Testis (tissue), 2 donors: ENCODE results near the gene NUMB.
"Not testable (repeated sequence)": the region's sequence is repeated elsewhere in the genome, so short reads cannot be mapped to it uniquely, and the experiment has no call there.

Experiments used
- POLR2A ChIP-seq: fragments of 450-650 bp; IDR thresholded peaks from one replicate; pipeline ENCODE4 v1.6.1; 2017; ENCODE audit warnings: antibody characterized with exemption, mild to moderate bottlenecking, moderate library complexity
- TF ChIP-seq, protein P1 (sequence below), 3 experiments: fragments of 450-650 bp in 2 of 3; fragments of 200-600 bp in 1 of 3; sonication (generic) in 1 of 3; IDR thresholded peaks; one replicate each; pipeline ENCODE4 v1.5.1; 2016 to 2019; ENCODE audit warnings: antibody characterized with exemption in 3 of 3, mild to moderate bottlenecking in 2 of 3, moderate library complexity in 1 of 3

DNA sequence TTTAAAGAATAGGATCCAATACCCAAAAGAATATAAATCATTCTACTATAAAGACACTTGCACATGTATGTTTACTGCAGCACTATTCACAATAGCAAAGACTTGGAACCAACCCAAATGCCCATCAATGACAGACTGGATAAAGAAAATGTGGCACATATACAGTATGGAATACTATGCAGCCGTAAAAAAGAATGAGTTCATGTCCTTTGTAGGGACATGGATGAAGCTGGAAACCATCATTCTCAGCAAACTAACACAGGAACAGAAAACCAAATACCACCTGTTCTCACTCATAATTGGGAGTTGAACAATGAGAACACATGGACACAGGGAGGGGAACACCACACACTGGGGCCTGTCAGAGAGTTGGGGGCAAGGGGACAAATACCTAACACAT lies 149.1 kb downstream of the NUMB start:
- not testable (repeated sequence) for TF ChIP-seq POLR2A
- TF ChIP-seq, protein P1, sequence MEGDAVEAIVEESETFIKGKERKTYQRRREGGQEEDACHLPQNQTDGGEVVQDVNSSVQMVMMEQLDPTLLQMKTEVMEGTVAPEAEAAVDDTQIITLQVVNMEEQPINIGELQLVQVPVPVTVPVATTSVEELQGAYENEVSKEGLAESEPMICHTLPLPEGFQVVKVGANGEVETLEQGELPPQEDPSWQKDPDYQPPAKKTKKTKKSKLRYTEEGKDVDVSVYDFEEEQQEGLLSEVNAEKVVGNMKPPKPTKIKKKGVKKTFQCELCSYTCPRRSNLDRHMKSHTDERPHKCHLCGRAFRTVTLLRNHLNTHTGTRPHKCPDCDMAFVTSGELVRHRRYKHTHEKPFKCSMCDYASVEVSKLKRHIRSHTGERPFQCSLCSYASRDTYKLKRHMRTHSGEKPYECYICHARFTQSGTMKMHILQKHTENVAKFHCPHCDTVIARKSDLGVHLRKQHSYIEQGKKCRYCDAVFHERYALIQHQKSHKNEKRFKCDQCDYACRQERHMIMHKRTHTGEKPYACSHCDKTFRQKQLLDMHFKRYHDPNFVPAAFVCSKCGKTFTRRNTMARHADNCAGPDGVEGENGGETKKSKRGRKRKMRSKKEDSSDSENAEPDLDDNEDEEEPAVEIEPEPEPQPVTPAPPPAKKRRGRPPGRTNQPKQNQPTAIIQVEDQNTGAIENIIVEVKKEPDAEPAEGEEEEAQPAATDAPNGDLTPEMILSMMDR (IDR thresholded peaks at IDR 0.05): not testable (repeated sequence)
